Skeletal muscle satellite cell (primary cell): ENCODE results near the gene MAP1LC3B.

ENCODE experiments used
- H3K27me3 ChIP-seq: 2 replicates; pipeline ENCODE4 v1.7.0; 2013; ENCODE audit warnings: low read length; ENCODE audit not compliant: control insufficient read depth, insufficient read depth
- H3K36me3 ChIP-seq: 2 replicates; pipeline ENCODE4 v1.7.0; 2013; ENCODE audit warnings: mild to moderate bottlenecking, control low read depth, low read length; ENCODE audit not compliant: insufficient read depth
- H3K4me1 ChIP-seq: 2 replicates; pipeline ENCODE4 v1.7.0; 2013; ENCODE audit warnings: low read length; ENCODE audit not compliant: control insufficient read depth, insufficient read depth
- H3K4me2 ChIP-seq: 2 replicates; pipeline ENCODE4 v1.7.0; 2013; ENCODE audit warnings: mild to moderate bottlenecking, low read length
- H3K4me3 ChIP-seq: 2 replicates; pipeline ENCODE4 v1.7.0; 2013; ENCODE audit warnings: low read length
- H3K9ac ChIP-seq: 2 replicates; pipeline ENCODE4 v1.7.0; 2013; ENCODE audit warnings: mild to moderate bottlenecking, low read depth, low read length, moderate library complexity
- H3K9me3 ChIP-seq: replicated peaks from 2 replicates; pipeline ENCODE4 v1.7.0; 2013; ENCODE audit warnings: mild to moderate bottlenecking, control low read depth, low read length

Gene MAP1LC3B

GRCh38 chr16:87416826-87417527 is 24.8 kb downstream of the MAP1LC3B start:
- Histone ChIP-seq H3K36me3 (peaks cover 52% of the 10 kb centered on the region), H3K4me3 (no peak overlapping the region), H3K4me2 (no peak overlapping the region), H3K9ac (no peak overlapping the region), H3K9me3 (no peaks in the 10 kb centered on the region), H3K27me3 (no peaks in the 10 kb centered on the region), H3K4me1 (no peaks in the 10 kb centered on the region)

GRCh38 chr16:87417528-87417910 is 25.4 kb downstream of the MAP1LC3B start:
- no peak overlapping the region for H3K4me3 ChIP-seq
- H3K4me2 ChIP-seq: no peak overlapping the region
- H3K9me3 ChIP-seq: no peaks in the 10 kb centered on the region
- H3K4me1 ChIP-seq: no peaks in the 10 kb centered on the region
- peaks cover 47% of the 10 kb centered on the region for H3K36me3 ChIP-seq
- no peaks in the 10 kb centered on the region for H3K27me3 ChIP-seq
- no peak overlapping the region for H3K9ac ChIP-seq

DNA sequence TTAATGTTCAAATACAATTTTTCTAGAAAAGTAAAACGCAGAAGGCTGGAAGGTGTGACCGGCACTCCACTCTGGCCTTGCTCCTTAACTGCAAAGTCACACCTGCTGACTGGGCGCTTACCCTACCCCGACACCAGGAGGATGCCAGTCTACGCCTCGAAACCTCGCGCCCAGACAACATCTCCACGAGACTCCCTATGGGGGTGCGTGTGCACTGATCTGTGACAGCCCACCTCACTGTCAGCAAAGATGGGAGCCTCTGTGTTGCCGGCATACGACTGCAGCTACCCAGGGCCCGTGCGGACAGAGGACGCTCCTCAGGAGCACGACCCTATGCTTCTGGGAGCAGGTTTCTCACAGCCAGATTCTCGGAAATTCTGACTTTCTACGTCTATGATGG is 26.1 kb downstream of the MAP1LC3B start:
- no peak overlapping the region for H3K9ac ChIP-seq
- no peaks in the 10 kb centered on the region for H3K4me1 ChIP-seq
- no peak overlapping the region for H3K4me3 ChIP-seq
- peaks cover 49% of the 10 kb centered on the region for H3K36me3 ChIP-seq
- no peaks in the 10 kb centered on the region for H3K27me3 ChIP-seq
- no peak overlapping the region for H3K4me2 ChIP-seq
- H3K9me3 ChIP-seq: no peaks in the 10 kb centered on the region

- H3K9me3 ChIP-seq: no peaks in the 10 kb centered on the region
- H3K4me1 ChIP-seq: no peaks in the 10 kb centered on the region
- no peaks in the 10 kb centered on the region for H3K27me3 ChIP-seq
- no peak overlapping the region for H3K4me2 ChIP-seq
- H3K36me3 ChIP-seq: peaks cover 50% of the 10 kb centered on the region
- H3K9ac ChIP-seq: no peak overlapping the region
- H3K4me3 ChIP-seq: no peak overlapping the region
Measured at GRCh38 chr16:87418644-87419043, 26.5 kb downstream of the MAP1LC3B start.

DNA sequence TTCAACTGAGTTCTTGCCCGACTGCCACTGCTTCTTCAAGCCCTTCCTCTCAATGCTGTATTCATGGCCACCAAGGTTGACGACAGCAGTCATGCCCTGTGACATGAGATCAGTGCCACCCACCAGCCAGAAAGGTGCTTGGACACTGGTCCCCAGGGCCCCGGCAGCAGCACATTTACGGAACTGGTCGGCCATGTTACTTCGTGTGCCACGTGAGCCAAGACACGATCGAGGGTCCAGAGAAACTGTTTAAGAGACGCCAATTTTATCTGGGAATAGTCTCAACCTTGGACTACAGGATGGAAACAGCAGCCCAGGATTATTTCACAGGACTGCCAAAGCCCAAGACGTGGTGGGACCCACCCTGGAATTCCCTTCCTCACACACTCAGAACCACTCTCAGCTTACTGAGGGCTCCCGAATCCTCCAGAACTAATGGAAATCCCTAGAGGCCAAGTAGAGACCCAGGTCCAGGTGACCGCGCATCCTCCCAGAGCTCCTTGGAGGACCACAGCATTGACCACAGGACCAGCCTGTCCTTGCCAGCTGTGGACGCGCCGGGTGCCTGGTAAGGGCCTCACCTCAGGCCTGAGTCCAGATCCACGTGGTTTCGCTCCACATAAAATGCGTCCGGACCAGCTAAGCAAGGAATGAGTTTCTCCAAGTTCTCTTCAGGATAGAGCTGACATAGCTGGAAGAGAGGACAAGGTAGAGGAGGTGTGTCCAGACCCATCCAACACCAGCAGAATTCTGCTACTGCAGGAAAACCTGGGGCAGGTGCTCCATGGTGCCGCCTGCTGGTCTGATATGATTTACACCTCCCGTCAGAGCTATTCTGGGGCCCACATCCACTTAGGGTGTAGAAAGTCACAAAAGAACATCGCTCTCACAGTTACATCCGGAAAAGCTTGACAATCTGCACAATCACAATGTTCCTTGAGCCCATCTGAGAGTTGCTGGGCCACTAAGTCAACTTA is 28.2 kb downstream of the MAP1LC3B start:
- no peaks in the 10 kb centered on the region for H3K27me3 ChIP-seq
- no peak overlapping the region for H3K9ac ChIP-seq
- no peak overlapping the region for H3K4me2 ChIP-seq
- H3K36me3 ChIP-seq: peaks cover 56% of the 10 kb centered on the region
- H3K4me1 ChIP-seq: no peaks in the 10 kb centered on the region
- no peaks in the 10 kb centered on the region for H3K9me3 ChIP-seq
- no peak overlapping the region for H3K4me3 ChIP-seq

- Histone ChIP-seq H3K9me3 (no peaks in the 10 kb centered on the region), H3K4me2 (no peak overlapping the region), H3K9ac (no peak overlapping the region), H3K4me1 (no peaks in the 10 kb centered on the region), H3K4me3 (no peak overlapping the region), H3K27me3 (no peaks in the 10 kb centered on the region), H3K36me3 (peaks cover 56% of the 10 kb centered on the region)
Measured at GRCh38 chr16:87421003-87421912, 29.1 kb downstream of the MAP1LC3B start.

GRCh38 chr16:87422106-87422505 is 30.0 kb downstream of the MAP1LC3B start:
- no peak overlapping the region for H3K4me2 ChIP-seq
- H3K36me3 ChIP-seq: peaks cover 54% of the 10 kb centered on the region
- H3K4me1 ChIP-seq: no peaks in the 10 kb centered on the region

DNA sequence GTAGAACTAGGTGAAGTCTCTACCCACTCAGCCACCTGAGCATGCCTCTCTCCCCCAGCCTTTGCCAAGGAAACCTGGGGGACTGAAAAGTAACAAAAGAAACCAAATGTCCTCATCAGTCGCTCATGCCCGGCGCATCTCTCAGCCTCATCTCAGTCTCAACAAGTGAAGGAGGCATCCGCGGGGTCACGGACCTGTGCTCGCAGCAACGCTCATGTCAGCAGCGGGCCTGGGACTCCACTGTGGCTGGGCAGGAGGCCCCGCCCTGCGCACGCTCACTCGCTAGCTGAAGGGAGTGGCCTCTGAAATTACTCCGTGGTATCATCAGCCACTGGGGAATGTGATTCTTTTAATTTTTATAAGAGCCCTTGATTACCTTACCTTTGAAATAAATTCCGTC is 31.3 kb downstream of the MAP1LC3B start:
- Histone ChIP-seq H3K4me1 (no peaks in the 10 kb centered on the region), H3K9ac (no peak overlapping the region), H3K9me3 (no peaks in the 10 kb centered on the region), H3K27me3 (no peaks in the 10 kb centered on the region), H3K4me3 (no peak overlapping the region), H3K4me2 (no peak overlapping the region), H3K36me3 (peaks cover 43% of the 10 kb centered on the region)

More at GRCh38 chr16:87422106-87422505, 30.0 kb downstream of the MAP1LC3B start:
- Histone ChIP-seq H3K27me3 (no peaks in the 10 kb centered on the region), H3K9me3 (no peaks in the 10 kb centered on the region), H3K9ac (no peak overlapping the region), H3K4me3 (no peak overlapping the region)

DNA sequence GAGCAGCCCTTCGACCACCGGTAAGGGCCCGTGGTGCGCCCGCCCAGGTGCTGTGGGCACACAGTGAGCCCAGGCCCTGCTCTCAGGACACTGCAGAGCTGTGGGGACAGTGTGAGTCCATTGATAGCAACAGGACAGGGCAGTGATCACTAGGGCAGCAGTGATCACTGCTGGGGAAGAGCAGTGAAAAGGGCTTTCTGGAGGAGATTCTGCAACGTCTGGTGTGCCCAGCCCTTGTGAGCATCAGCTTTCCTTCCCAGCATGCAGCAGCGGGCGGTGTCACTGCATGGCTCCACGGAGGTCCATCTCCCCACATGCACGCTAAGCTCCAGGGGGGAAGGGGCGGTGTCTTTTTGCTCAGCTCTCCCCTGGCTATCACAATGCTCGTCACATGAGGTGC is 32.1 kb downstream of the MAP1LC3B start:
- Histone ChIP-seq H3K4me1 (no peaks in the 10 kb centered on the region), H3K9ac (no peak overlapping the region), H3K36me3 (peaks cover 40% of the 10 kb centered on the region), H3K4me3 (no peak overlapping the region), H3K9me3 (no peaks in the 10 kb centered on the region), H3K4me2 (no peak overlapping the region), H3K27me3 (no peaks in the 10 kb centered on the region)

DNA sequence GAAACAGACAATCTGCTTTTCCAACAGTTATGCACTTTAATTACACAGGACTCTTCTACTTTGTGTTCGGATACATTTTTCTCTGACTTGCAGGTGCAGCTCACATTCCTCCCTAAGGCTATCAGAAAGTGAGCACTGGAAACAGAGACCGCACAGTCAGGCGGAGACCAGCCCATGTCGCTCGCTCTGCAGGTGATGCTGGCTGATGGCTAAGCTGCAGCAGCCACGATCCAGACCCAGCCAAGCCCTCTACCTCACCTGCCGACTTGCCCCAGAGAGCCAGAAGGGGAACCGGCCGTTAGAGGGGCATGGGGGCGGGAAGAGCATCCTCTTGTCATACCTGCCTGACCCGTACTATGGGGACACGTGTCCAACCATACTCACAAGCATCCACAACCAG is 33.8 kb downstream of the MAP1LC3B start:
- Histone ChIP-seq H3K4me1 (no peaks in the 10 kb centered on the region), H3K9me3 (no peaks in the 10 kb centered on the region), H3K36me3 (peaks cover 36% of the 10 kb centered on the region), H3K9ac (no peak overlapping the region), H3K4me3 (no peak overlapping the region), H3K27me3 (no peaks in the 10 kb centered on the region), H3K4me2 (no peak overlapping the region)
